A549 (cell line): Measurements from ENCODE around the gene M6PR. TPM values are rescaled to one million over a fixed set of nuclear protein-coding genes. Genes with fewer than 3 reads are reported as not detected.

Experiments
- ATAC-seq, 2 experiments: fragments of 200-7000 bp in 1 of 2; fragments of >200 bp in 1 of 2; cut with Nextera tagmentation in 1 of 2; cut with Tn5 transposase in 1 of 2; 3 replicates each; pipeline versions ENCODE4 v1.8.0 to v1.9.1; 2018 to 2020; ENCODE audit warnings: mild to moderate bottlenecking in 1 of 2, moderate library complexity in 1 of 2
- CTCF ChIA-PET: fragments of 300-600 bp; sonication (Branson Sonifier 250); formaldehyde crosslinking; extraction: SDS; loops from one replicate; lab custom pipeline; 2021; ENCODE audit warnings: antibody characterized with exemption, inconsistent platforms; lab: Yijun Ruan, JAX
- POLR2A ChIA-PET: fragments of 350-600 bp; formaldehyde crosslinking; extraction: SDS; loops from one replicate; lab custom pipeline; 2021; ENCODE audit warnings: antibody characterized with exemption, inconsistent platforms; lab: Yijun Ruan, JAX
- DNase-seq, 2 experiments: peaks; one replicate each; pipeline versions ENCODE4 v3.0.0 to v3.0.0-alpha.2; 2011 to 2016; ENCODE audit warnings: low read depth in 1 of 2, low spot score in 1 of 2
- FAIRE-seq: peaks from 2 replicates; lab custom pipeline; 2011; peaks lifted over from hg19 to GRCh38; lab: Jason Lieb, UNC
- H3K27ac ChIP-seq, 2 experiments: fragments of >200 bp; sonication (Bioruptor Twin); formaldehyde crosslinking; 3 replicates each; pipeline ENCODE4 v1.5.1; 2016 to 2017
- H3K4me1 ChIP-seq: fragments of >200 bp; sonication (Bioruptor Twin); formaldehyde crosslinking; 3 replicates; pipeline ENCODE4 v1.6.1; 2016
- H3K4me2 ChIP-seq: fragments of >200 bp; sonication (Bioruptor Twin); formaldehyde crosslinking; 3 replicates; pipeline ENCODE4 v1.6.1; 2016
- H3K4me3 ChIP-seq: fragments of >200 bp; sonication (Bioruptor Twin); formaldehyde crosslinking; 3 replicates; pipeline ENCODE4 v1.5.1; 2016
- H3K9me3 ChIP-seq: fragments of >200 bp; sonication (Bioruptor Twin); formaldehyde crosslinking; 3 replicates; pipeline ENCODE4 v1.6.1; 2016
- BCL3 ChIP-seq: fragments of >200 bp; sonication (Bioruptor Twin); formaldehyde crosslinking; IDR thresholded peaks from 3 replicates; pipeline ENCODE4 v1.6.1; 2016
- CBX8 ChIP-seq: fragments of 200-600 bp; sonication (generic); IDR thresholded peaks from 2 replicates; pipeline ENCODE4 v1.6.1; 2016
- CEBPB ChIP-seq, 2 experiments: fragments of >200 bp in 1 of 2; sonication (Bioruptor Twin) in 1 of 2; formaldehyde crosslinking in 1 of 2; IDR thresholded peaks; 2 replicates each; pipeline ENCODE4 v1.6.1; 2012 to 2016
- CHD2 ChIP-seq: fragments of 150-350 bp; IDR thresholded peaks from 2 replicates; pipeline ENCODE4 v1.6.1; 2014; ENCODE audit warnings: low read length; ENCODE audit not compliant: partially characterized antibody
- EHF ChIP-seq: fragments of 250-450 bp; sonication (Bioruptor Pico); IDR thresholded peaks from 2 replicates; pipeline ENCODE4 v1.5.0; 2020; ENCODE audit warnings: mild to moderate bottlenecking
- EHMT2 ChIP-seq: fragments of 200-600 bp; sonication (generic); IDR thresholded peaks from 2 replicates; pipeline ENCODE4 v1.6.1; 2016; ENCODE audit warnings: antibody characterized with exemption, low read depth, mild to moderate bottlenecking, moderate library complexity
- ELK1 ChIP-seq: fragments of 150-350 bp; IDR thresholded peaks from 2 replicates; pipeline ENCODE4 v1.6.1; 2014; ENCODE audit warnings: low read depth, mild to moderate bottlenecking, low read length
- EP300 ChIP-seq, 2 experiments: fragments of >200 bp; sonication (Bioruptor Twin); formaldehyde crosslinking; IDR thresholded peaks; 2 replicates in 1 of 2; 3 replicates in 1 of 2; pipeline ENCODE4 v1.6.1; 2016 to 2017
- FOXS1 ChIP-seq: fragments of 250-450 bp; sonication (Bioruptor Pico); IDR thresholded peaks from 2 replicates; pipeline ENCODE4 v1.5.0; 2020; ENCODE audit warnings: mild to moderate bottlenecking, moderate library complexity
- GATA3 ChIP-seq: IDR thresholded peaks from 2 replicates; pipeline ENCODE4 v1.6.1; 2012; ENCODE audit warnings: borderline replicate concordance
- HEYL ChIP-seq: fragments of 250-450 bp; sonication (Bioruptor Pico); IDR thresholded peaks from 2 replicates; pipeline ENCODE4 v1.8.0; 2021; ENCODE audit warnings: mild to moderate bottlenecking, moderate library complexity
- HOXA7 ChIP-seq: fragments of 250-450 bp; sonication (Bioruptor Pico); IDR thresholded peaks from 2 replicates; pipeline ENCODE4 v1.5.0; 2020; ENCODE audit warnings: mild to moderate bottlenecking, moderate library complexity
- MAFK ChIP-seq: fragments of 450-650 bp; IDR thresholded peaks from 2 replicates; pipeline ENCODE4 v1.6.1; 2014; ENCODE audit not compliant: partially characterized antibody
- MAZ ChIP-seq: fragments of 150-350 bp; IDR thresholded peaks from 2 replicates; pipeline ENCODE4 v1.6.1; 2014; ENCODE audit warnings: antibody characterized with exemption, low read depth, low read length, borderline replicate concordance
- NPAS2 ChIP-seq: fragments of 250-450 bp; sonication (Bioruptor Pico); IDR thresholded peaks from 2 replicates; pipeline ENCODE4 v1.8.0; 2022; ENCODE audit warnings: mild to moderate bottlenecking, moderate library complexity, borderline replicate concordance
- NR3C1 ChIP-seq: fragments of >200 bp; sonication (Bioruptor Twin); formaldehyde crosslinking; IDR thresholded peaks from 3 replicates; pipeline ENCODE4 v1.6.1; 2017
- PHF8 ChIP-seq: fragments of 200-600 bp; sonication (generic); IDR thresholded peaks from 2 replicates; pipeline ENCODE4 v1.6.1; 2016; ENCODE audit warnings: low read depth, mild to moderate bottlenecking, antibody characterized with exemption, moderate library complexity, borderline replicate concordance
- SMC3 ChIP-seq: fragments of >200 bp; sonication (Bioruptor Twin); formaldehyde crosslinking; IDR thresholded peaks from 3 replicates; pipeline ENCODE4 v1.6.1; 2018; ENCODE audit warnings: inconsistent platforms
- ZC3H11A ChIP-seq: fragments of 450-650 bp; IDR thresholded peaks from 2 replicates; pipeline ENCODE4 v1.6.1; 2014; ENCODE audit warnings: antibody characterized with exemption, mild to moderate bottlenecking
- ZNF302 ChIP-seq: fragments of 250-450 bp; sonication (Bioruptor Pico); IDR thresholded peaks from 2 replicates; pipeline ENCODE4 v1.9.0; 2021; ENCODE audit warnings: inconsistent platforms, mild to moderate bottlenecking, moderate library complexity
- ZSCAN20 ChIP-seq: fragments of 250-450 bp; sonication (Bioruptor Pico); IDR thresholded peaks from 2 replicates; pipeline ENCODE4 v1.8.0; 2022; ENCODE audit warnings: mild to moderate bottlenecking, moderate library complexity
- WGBS: methylation state at CpG from one replicate; pipeline ENCODE4 v1.1.6; 2017; ENCODE audit errors: missing lambda C conversion rate; 5-methylcytosine and 5-hydroxymethylcytosine counted together
- polyA plus RNA-seq, 4 experiments: library from polyadenylated mRNA; depleted of rRNA in 3 of 4; stranded (reverse); fragments of >200 nt; fragmentation: RNase III in 1 of 4; extraction: RNeasy Plus Mini Kit Qiagen cat#74134 plus additional on column Dnase treatment in 1 of 4; gene quantifications; 2 replicates in 3 of 4; 3 replicates in 1 of 4; pipeline ENCODE4 v1.2.3, GENCODE V29; 2011 to 2017
- TF ChIP-seq, protein P1 (sequence below): IDR thresholded peaks from 2 replicates; pipeline ENCODE4 v1.6.1; 2012
- TF ChIP-seq, protein P2 (sequence below): fragments of 450-650 bp; IDR thresholded peaks from 2 replicates; pipeline ENCODE4 v1.6.1; 2014; ENCODE audit warnings: antibody characterized with exemption
- TF ChIP-seq, protein P3 (sequence below): fragments of 250-450 bp; sonication (Bioruptor Pico); IDR thresholded peaks from 2 replicates; pipeline ENCODE4 v1.5.0; 2020; ENCODE audit warnings: low read depth, mild to moderate bottlenecking, moderate library complexity
- TF ChIP-seq, protein P4 (sequence below): fragments of >200 bp; sonication (Bioruptor Twin); formaldehyde crosslinking; IDR thresholded peaks from 3 replicates; pipeline ENCODE4 v1.5.1; 2016
- TF ChIP-seq, protein P5 (sequence below): IDR thresholded peaks from 2 replicates; pipeline ENCODE4 v1.6.1; 2012; ENCODE audit warnings: low read depth, borderline replicate concordance

Gene M6PR
- polyA plus RNA-seq, 2 of the 4 experiments (the other 2 are of a cell fraction): 162 to 187 TPM

DNA sequence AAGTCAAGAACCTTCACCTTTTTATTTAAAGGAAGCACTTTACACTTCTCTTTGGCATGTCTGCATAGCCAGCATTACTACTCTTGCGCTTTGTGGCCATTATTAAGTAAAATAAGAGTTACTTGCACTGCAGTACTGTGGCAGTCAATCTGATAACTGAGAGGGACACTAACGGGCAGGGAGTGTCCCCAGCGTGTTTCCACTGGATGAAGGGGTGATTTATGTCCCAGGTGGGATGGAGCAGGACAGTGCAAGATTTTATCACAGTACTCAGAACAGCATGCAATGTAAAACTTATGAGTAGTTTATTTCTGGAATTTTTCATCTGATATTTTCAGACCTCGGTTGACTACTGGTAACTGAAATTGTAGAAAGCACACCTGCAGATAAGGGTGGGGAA, 8.1 kb upstream of the M6PR start:
- Histone ChIP-seq H3K4me1 (no peaks in the 10 kb centered on the region), H3K27ac (no peak overlapping the region), H3K4me3 (no peak overlapping the region), H3K4me2 (no peak overlapping the region), H3K9me3 (0 out of 3 replicates have a peak, but pooled peaks cover 4% of the 10 kb centered on the region)
- FAIRE-seq (no peak), DNase-seq (no peak), ATAC-seq (no peak)
- TF ChIP-seq EHF (no peak), CHD2 (no peak), GATA3 (no peak), EHMT2 (no peak), ZSCAN20 (CRISPR knock-in tag) (no peak), ZC3H11A (no peak), NR3C1 (no peak)
- TF ChIP-seq, protein P1, sequence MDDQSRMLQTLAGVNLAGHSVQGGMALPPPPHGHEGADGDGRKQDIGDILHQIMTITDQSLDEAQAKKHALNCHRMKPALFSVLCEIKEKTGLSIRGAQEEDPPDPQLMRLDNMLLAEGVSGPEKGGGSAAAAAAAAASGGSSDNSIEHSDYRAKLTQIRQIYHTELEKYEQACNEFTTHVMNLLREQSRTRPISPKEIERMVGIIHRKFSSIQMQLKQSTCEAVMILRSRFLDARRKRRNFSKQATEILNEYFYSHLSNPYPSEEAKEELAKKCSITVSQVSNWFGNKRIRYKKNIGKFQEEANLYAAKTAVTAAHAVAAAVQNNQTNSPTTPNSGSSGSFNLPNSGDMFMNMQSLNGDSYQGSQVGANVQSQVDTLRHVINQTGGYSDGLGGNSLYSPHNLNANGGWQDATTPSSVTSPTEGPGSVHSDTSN: no peak
- 79% methylated on average over 4 of the region's 4 CpGs for WGBS
- POLR2A ChIA-PET: no interaction called here
- CTCF ChIA-PET: interaction anchor here (1.3 kb wide), 1 partner anchor 8 kb away, joined by 5 read pairs; the partner anchor contains the start of gene M6PR

DNA sequence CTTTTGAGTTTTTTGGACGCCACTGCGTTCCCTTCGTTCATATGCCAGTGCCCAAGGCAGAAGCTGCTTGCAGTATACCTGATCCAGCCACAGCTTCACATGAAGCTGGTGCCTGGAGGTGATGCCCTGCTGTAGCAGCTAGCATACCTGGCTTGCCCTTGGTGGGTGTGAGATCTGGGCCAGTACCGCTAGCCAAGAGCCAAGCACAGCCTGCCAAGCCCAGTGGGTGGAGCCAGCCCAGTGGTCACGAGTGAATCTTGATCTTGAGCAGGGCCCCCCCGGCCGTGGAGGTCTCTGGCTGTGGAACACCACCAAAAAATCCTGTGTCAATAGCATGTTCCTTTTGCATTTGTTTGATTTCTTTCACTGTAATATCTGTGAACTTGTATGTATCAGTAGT, 7.3 kb upstream of the M6PR start:
- FAIRE-seq: no peak
- no peak overlapping the region for H3K4me3 ChIP-seq

DNA sequence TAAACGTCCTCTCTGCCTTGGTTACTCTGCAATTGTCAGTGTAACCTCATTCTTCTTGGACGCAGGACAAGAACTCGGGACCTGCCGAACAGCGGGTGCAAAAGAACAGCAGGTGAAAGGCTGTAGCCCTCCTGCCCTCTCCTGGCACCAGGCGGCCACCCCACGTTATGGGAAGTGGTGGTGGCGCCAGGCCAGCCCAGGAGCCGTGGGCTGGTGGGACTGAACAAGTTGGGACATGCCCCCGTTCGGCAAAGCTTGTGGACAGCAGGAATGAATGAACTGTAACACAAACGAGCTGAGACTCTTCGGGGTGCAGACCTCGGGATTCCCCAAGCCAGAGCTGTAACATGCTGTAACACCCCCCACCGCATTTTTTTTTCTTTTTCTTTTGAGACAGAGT, 6.6 kb upstream of the M6PR start:
- no peak overlapping the region for H3K4me2 ChIP-seq
- no peak overlapping the region for H3K4me3 ChIP-seq
- 89% methylated on average over 15 of the region's 15 CpGs for WGBS
- ATAC-seq (no peak), FAIRE-seq (no peak), DNase-seq (no peak)
- H3K9me3 ChIP-seq: no peaks in the 10 kb centered on the region
- no peak overlapping the region for H3K27ac ChIP-seq
- CTCF ChIA-PET: interaction anchor here (0.8 to 1.5 kb wide), 2 partner anchors 26 to 176 kb away, joined by 3 to 4 read pairs; no protein-coding TSS in a partner anchor
- TF ChIP-seq ELK1: no peak
- no peak for TF ChIP-seq HOXA7 (CRISPR knock-in tag)
- no peak for TF ChIP-seq NPAS2 (CRISPR knock-in tag)
- TF ChIP-seq, protein P2, sequence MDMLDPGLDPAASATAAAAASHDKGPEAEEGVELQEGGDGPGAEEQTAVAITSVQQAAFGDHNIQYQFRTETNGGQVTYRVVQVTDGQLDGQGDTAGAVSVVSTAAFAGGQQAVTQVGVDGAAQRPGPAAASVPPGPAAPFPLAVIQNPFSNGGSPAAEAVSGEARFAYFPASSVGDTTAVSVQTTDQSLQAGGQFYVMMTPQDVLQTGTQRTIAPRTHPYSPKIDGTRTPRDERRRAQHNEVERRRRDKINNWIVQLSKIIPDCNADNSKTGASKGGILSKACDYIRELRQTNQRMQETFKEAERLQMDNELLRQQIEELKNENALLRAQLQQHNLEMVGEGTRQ: no peak
- TF ChIP-seq BCL3: no peak
- peaks cover 2% of the 10 kb centered on the region; the same call in 1 of the 3 replicates for H3K4me1 ChIP-seq
- POLR2A ChIA-PET: no interaction called here

More for the DNA sequence above, 7.3 kb upstream of the M6PR start:
- H3K27ac ChIP-seq: no peak overlapping the region
- DNase-seq: no peak
- WGBS: 67% methylated on average over 7 of the region's 7 CpGs
- no peak for ATAC-seq
- no peak for TF ChIP-seq CEBPB (IDR thresholded peaks at IDR 0.05)
- TF ChIP-seq, protein P3, sequence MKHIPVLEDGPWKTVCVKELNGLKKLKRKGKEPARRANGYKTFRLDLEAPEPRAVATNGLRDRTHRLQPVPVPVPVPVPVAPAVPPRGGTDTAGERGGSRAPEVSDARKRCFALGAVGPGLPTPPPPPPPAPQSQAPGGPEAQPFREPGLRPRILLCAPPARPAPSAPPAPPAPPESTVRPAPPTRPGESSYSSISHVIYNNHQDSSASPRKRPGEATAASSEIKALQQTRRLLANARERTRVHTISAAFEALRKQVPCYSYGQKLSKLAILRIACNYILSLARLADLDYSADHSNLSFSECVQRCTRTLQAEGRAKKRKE: no peak
- no peak for TF ChIP-seq CBX8
- TF ChIP-seq ZNF302: no peak
- TF ChIP-seq PHF8: no peak
- TF ChIP-seq EP300 (IDR thresholded peaks at IDR 0.05): no peak
- no peak for TF ChIP-seq FOXS1 (CRISPR knock-in tag)
- TF ChIP-seq, protein P4, sequence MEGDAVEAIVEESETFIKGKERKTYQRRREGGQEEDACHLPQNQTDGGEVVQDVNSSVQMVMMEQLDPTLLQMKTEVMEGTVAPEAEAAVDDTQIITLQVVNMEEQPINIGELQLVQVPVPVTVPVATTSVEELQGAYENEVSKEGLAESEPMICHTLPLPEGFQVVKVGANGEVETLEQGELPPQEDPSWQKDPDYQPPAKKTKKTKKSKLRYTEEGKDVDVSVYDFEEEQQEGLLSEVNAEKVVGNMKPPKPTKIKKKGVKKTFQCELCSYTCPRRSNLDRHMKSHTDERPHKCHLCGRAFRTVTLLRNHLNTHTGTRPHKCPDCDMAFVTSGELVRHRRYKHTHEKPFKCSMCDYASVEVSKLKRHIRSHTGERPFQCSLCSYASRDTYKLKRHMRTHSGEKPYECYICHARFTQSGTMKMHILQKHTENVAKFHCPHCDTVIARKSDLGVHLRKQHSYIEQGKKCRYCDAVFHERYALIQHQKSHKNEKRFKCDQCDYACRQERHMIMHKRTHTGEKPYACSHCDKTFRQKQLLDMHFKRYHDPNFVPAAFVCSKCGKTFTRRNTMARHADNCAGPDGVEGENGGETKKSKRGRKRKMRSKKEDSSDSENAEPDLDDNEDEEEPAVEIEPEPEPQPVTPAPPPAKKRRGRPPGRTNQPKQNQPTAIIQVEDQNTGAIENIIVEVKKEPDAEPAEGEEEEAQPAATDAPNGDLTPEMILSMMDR: no peak
- TF ChIP-seq SMC3: no peak
- TF ChIP-seq, protein P5, sequence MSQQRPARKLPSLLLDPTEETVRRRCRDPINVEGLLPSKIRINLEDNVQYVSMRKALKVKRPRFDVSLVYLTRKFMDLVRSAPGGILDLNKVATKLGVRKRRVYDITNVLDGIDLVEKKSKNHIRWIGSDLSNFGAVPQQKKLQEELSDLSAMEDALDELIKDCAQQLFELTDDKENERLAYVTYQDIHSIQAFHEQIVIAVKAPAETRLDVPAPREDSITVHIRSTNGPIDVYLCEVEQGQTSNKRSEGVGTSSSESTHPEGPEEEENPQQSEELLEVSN: no peak
- TF ChIP-seq MAFK: no peak
- no peak for TF ChIP-seq HEYL (CRISPR knock-in tag)
- no peak for TF ChIP-seq MAZ
- ChIA-PET POLR2A (no interaction called here), CTCF (interaction anchor here (0.8 kb wide), 1 partner anchor 26 kb away, joined by 3 read pairs; no protein-coding TSS in a partner anchor)
- H3K4me1 ChIP-seq: no peaks in the 10 kb centered on the region
- 0 out of 3 replicates have a peak, but pooled peaks cover 2% of the 10 kb centered on the region for H3K9me3 ChIP-seq
- H3K4me2 ChIP-seq: no peak overlapping the region
